GM18858 (cell line): ENCODE measurements around the gene ANXA2.
"Not testable (repeated sequence)": the region's sequence is repeated elsewhere in the genome, so short reads cannot be mapped to it uniquely, and the experiment has no call there.

ENCODE experiments used
- ATAC-seq: cut with Tn5 transposase; IDR thresholded peaks from one replicate; pipeline ENCODE4 v1.9.1; 2021; ENCODE audit not compliant: unreplicated experiment

The ANXA2 gene

DNA sequence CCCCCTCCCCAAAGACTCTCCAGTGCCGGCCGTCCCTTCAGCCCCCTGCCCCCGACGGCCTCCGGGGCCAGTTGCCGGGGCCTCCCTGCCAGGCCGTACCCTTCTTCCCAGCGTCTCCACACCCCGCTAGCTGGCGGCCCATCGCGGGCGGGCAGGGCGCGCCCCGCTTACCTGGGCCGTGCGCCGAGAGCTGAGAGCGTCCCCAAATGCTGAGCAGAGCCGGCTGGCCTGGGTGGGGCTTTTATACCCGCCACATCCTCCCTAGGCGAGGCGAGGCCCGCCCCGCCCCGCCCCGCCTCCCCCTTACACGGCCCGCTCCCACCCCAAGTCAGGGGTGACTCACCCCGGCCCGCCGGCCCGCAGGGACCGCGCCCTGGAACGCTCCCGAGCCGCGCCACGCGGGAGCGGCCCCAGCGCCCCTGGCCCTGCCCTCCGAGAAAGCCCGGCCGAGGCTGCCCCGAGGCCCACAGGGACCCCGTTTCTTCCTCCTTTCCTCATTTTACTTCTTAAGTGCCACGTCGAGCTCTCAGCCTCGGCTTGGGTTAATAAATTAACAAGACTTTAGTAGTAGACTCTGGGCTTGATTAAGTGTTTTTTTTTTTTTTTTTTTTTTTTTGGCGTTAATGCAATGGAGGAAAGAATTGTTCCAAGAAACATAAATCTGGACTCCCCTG lies at the start of gene ANXA2:
Gene ANXA2 (minus strand): TSS at position 215 of the 674 bp plus-strand sequence. CDS start 11,911 bp downstream, outside the sequence.
- peak; percentile 50 for ATAC-seq

DNA sequence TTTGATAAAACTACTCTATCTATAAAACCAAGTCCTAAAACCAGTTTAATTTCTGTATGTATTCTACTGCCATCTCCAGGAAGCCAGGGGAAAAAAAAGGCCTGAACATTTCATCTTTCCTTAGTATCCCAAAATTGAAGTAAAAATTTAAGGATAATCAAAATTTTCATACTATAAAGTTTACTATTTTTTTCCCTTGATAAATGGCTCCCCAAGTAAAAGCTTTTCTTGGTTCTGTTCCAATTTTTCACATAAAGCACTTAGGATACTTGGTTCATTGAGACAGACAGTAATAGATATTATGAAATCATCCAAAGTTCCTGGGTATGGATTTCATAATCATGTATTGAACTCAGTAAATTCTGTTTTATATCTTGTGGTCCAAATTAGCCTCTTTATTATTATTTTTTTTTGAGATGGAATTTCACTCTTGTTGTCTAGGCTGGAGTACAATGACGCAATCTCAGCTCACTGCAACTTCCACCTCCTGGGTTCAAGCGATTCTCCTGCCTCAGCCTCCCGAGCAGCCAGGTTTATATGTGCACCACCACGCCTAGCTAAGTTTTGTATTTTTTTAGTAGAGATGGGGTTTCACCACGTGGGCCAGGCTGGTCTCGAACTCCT lies 46.6 kb upstream of the ANXA2 start:
- no peak for ATAC-seq

DNA sequence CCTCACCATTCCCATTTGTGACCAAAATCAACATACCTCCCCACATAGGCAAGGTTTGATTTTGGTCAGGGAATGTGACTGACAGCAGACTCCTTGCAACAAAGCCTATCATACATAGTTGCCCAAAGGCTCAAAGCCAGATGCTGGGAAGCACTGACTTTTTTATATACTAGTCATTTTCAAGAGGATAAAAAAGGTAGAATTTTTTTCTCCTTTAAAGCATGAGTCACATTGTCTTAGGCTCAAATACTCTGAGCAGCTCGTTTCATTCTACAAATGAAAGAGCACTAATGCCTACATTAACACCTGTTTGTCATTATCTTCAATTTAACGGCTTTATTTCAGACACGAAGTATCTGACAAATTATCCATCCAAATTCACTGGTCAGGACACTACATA lies 45.0 kb upstream of the ANXA2 start:
- ATAC-seq = no peak

DNA sequence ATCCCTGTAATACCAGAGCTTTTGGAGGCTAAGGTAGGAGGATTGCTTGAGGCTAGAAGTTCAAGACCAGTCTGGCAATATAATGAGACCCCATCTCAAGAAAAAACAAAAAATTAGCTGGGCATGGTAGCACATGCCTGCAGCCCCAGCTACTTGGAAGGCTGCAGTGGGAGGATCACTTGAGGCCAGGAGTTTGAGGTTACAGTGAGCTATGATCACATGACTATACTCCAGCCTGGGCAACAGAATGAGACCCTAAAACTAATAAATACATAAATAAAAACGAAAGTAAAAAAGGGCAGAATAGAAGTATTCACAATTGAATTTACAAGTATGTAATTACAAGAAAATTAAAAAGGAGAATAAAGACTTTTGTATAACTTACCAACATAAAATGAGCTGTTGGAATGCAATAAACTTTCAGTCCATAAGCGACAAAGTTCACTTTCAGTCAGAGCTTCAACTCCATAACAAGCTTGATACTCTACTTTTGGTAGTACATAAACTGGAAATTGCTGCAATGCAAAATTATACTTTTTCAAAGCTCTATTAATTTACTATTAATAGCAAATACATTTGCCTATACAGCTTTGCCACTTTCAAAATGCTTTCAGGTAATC lies 44.4 kb upstream of the ANXA2 start:
- ATAC-seq = no peak

DNA sequence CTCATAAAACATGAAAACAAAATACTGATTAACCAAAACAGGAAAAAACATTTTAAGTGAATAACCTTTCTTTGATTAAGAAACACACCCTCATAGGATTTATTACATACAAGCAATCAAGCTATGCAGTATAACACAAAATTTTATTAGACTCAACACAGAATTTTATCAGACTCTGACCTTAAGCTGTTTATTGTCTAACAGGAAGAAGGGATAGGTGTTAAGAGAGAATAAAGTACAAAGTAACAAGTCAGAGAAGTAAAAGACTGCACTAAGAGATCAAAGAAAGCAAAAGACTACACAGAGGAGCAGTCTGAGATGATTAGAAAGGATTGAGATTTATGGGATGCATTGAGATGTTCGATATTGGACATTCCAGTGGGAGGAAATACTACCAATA lies 43.5 kb upstream of the ANXA2 start:
- no peak for ATAC-seq

DNA sequence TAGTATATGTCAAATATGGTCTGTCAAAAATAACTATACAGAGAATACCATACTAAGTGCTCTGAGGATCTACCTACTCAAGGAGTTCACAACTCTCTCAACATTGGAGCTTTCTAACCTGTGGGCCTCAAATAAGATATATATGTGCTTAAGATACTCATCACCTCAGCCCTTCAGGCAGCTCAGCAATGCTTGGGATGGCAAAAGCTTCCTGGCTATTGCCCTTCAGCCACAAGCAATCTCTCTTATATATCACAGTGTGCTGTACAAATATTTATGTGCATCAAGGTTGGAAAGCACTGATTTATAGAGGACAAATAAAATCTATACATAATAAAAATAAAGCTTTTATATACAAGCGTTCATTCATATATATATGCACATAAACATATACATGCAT lies 40.9 kb upstream of the ANXA2 start:
- ATAC-seq = no peak

DNA sequence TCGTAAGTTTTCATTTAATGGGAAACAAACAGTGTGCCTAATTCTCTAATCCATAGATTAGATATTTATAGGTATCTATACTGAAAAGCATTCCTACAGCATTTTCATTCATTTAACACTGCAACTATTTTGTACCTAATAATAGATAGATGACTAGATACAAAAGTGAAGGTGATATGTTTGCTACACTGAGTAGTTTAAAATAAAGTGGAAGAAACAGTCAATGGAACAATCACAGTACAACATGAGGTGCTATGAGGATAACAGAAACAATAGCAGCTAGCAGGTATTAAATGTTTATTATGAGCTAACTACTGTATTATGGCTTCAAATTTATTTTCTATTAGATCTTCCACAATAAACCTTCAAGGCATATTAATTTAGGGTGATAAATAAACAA lies 31.1 kb upstream of the ANXA2 start:
- no peak for ATAC-seq

DNA sequence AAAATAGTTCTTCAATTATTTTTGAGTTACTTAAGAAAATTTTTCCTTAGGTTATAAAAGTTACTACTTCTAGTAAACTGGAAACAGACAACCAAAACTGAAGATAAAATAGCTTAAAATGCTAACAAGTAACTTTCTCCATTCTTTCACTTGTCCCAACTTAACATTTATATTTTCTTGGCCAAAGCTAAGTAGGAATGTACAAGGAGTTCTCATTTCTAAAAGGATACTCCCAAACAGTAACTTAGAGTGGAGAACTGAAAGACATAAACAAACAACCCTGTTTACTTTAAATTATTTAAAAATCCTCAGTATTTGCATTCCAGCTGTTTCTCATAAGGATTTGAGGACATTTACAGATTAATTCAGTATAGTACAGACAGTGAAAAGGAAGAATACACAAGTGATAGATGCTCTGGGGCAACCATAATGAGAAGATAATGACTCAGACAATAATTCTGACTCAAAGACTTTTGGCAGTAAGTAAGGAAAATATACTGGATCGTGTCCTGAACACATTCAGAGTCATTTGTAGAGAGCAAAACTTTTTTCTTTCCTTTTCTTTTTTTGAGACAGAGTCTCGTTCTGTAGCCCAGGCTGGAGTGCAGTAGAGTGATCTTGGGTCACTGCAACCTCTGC lies 29.2 kb upstream of the ANXA2 start:
- no peak for ATAC-seq

DNA sequence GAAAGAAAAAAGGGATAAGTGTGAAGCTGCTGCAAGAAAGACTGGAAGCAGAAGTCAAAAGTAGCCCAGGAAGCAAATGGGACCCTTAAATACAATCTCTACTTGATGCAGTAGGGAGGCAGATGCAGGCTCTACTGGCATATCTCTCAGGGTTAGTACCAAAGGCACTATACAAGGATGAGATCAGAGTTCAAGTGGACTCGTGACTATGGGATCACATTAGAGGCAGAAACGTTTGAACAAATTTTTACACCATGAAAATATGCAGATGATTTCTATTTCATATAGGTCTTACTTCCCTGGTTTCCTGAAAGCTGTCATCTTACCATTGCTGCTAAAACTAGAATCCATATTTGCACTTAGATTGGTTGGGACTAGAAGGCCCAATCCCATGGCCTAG lies 27.7 kb upstream of the ANXA2 start:
- ATAC-seq = no peak

DNA sequence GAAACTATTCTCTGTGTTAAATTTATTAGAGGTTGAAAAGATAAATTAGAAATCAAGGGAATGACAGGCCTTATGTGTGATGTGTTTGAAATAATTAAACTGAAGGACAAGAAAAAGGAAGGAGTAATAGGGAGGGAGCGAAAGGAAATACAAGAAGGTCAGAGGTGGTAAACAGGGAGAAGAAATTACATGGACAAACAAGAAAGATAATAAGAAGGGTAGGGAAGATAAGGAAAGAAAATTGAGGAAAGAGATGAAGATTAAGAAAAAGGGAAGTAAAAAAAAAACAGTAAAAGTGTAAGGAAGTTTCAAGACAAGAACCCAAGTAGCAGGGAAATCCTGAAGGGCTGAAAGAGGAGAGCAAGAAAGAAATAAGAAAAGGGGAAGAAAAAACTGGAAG lies 26.2 kb upstream of the ANXA2 start:
- no peak for ATAC-seq

DNA sequence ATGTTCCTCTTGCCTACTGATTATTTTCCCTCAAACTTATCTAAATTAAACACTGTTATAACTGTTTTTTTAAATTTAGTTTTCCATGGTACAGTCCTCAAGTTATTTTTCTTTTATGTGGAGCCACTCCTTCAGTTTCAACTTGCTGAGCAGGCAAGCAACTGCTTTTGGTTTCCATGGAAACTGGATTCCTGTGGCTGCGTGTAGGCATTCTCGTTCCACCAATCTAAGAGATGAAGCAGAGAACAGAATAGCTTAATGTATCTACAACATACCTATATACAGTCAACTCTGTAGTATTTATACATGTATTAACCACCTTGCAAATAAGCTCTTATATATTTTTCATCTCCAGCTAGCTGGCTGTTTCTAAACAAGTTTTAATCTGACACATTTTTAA lies 25.8 kb upstream of the ANXA2 start:
- ATAC-seq = no peak

DNA sequence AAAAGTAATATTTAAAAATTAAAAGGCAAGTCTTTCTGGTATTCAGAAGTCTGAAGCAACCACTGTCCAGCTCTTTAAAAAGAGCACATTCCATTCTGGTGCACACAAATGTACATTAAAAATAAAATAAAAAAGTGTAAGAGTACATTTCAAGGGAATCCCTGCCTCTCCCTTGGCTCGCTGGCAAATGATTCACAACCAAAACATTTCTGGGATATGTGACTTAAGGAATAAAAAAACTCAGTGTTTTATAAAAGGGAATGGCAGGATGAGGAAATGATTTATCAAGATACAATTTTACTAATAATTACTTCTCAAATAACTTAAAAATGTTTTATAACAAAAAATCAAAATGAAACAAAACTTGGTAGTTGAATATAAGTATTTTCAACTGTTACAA lies 23.8 kb upstream of the ANXA2 start:
- no peak for ATAC-seq

DNA sequence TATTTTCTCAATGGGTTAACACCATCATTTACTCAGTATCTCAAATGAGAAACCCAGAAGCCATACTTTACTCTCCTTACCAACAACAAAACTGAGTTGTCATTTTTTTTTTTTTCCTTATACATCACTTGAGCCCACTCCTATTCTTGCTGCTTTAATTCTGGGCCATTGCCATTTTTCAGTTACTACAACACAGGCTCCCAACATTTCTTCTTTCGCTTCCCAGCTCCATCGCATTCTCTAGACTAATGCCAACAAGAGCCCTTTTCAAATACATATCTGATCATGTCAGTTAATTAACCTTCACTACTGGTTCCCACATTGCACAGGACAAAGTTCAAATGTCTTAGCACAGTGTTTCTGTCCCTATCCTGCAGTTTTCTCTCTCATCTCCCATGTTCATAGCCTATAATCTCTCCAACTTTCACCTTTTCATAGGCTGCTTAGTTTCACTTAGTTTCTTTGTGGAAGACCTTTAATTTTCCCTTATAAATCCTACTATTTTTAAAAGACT lies 22.5 kb upstream of the ANXA2 start:
- ATAC-seq = no peak

DNA sequence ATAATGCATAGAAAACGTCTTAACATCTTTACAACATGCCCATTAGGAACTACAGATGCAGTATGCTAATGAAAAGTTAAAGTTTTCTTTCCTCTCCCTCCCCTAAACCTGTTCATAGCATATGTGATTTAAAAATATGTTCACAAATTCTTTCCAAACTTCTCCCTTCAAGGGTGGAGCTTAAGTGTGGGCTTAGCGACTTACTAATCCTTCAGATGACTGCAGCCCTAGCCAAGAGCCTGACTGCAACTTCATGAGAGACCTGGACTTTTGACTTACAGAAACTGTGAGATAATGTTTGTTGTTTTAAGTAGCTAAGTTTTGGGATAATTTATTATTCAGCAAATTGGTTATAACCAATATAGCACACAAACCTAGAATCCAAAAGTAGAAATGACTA lies 22.0 kb upstream of the ANXA2 start:
- ATAC-seq = no peak

DNA sequence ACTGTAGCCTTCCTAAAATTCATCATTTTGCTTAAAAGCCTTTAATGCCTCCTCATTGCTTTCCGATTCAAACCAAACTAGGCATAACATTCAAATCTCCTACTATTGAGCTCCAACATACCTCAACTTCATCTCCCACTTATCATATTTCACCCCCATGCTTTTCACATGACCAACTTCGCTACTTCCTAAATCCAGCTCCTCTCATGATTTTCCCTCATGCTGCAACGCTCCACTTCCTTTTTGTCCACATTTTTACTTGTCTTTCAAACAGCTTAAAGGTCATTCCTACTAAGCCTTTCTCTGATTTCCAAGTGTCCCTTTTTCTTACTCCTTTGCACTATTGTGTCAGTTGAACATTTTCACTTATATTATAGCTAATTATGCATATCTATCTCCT lies 20.3 kb upstream of the ANXA2 start:
- no peak for ATAC-seq

DNA sequence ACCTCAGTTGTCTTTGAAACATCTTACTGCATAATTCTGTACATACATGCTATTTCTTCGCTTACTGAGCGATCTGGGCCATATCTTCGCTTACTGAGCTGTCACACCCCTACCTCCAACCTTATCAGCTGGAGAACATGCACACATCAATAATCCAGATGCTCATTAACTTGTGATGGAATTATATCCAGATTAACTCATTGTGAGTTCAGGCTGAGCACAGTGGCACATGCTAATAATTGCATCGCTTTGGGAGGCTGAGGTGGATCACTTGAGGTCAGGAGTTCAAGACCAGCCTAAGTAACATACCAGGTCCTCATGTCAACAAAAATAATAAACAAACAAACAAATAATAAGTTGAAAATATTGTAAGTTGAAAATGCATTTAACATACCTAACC lies 19.3 kb upstream of the ANXA2 start:
- no peak for ATAC-seq

DNA sequence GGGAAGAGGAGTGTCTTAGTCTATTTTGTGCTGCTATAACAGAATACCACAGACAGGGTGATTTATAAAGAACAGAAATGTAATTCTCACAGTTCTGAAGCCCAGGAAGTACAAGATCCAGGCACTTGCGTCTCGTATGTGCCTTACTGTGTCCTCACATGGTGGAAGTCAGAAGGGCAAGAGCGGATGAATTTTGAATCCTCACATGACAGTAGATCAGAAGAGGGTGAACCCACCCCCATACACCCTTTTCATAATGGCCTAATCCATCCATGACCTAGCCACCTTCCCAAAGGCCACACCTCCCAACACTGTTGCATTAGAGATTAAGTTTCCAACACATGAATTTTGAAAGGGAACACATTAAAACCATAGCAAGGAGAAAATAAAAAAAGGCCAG lies 18.7 kb upstream of the ANXA2 start:
- no peak for ATAC-seq

DNA sequence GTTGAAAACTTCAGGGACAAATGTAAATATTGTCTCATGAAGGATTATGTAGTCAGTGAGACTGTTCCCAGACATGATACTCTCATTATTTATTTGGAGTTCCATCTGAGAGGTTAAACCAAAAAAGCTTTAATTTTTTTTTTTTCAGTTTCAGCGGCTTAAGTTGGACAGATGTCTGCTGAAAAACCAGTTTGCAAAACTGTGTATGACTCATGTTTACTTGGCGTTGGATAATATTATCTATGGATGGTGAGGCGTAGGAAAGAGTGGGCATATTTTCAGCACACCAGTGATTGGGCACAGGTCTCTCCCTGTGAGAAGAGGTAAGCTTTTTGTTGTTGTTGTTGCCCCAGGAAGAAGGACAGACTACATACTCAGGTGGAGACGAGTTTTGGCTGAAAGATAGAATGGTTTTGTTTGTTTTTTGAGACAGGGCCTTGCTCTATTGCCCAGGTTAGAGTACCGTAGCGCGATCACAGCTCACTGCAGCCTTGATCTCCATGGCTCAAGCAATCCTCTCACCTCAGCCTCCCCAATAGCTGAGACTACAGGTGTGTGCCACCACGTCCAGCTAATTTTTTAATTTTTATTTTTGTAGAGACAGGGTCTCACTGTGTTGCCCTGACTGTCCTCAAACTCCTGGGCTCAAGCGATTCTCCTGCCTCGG lies 16.4 kb upstream of the ANXA2 start:
- ATAC-seq = no peak

DNA sequence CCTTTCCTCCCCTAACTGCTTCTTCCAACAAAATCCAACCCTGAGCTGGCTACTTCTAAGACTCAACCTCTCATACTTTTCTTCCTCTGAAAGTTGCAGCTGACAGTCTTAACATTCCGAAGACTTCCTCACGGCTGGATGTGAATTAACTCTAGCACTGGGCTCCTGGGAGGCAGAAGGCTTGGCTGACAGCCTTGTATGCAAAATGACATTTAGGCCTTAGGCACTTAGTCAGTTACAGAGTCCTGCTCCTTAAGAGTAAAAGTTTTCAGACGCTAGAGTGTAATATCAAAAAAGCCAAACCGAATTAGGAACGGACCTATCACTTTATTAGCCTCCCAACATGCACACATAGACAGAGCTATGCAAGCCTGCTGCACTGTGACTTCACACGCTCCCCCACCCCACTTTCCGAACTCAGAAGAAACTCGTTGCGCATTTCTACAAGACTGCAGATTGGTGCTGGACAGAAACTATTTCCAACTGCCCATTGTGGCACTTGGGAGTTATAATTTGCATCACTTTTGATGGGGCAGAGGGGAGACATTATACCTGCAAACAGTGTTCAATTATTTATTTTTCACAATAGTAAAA lies 15.5 kb upstream of the ANXA2 start:
- ATAC-seq = no peak

DNA sequence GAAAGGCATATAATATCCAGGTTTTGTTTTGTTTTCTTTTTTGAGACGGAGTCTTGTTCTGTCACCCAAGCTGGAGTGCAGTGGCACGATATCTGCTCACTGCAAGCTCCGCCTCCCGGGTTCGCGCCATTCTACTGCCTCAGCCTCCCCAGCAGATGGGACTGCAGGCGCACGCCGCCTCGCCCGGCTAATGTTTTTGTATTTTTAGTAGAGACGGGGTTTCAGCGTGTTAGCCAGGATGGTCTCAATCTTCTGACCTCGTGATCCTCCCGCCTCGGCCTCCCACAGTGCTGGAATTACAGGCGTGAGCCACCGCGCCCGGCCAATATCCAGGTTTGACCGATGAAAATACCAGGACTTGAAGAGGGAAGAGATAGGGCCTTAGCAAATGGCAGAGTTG lies 15.0 kb upstream of the ANXA2 start:
- ATAC-seq = not testable (repeated sequence)
